Brain microvascular endothelial cell (primary cell): ENCODE measurements around the gene ENC1.
"Not testable (repeated sequence)": the region's sequence is repeated elsewhere in the genome, so short reads cannot be mapped to it uniquely, and the experiment has no call there.

Experiments used
- DNase-seq: peaks from one replicate; pipeline ENCODE4 v3.0.0-alpha.2; 2020
- H3K27ac ChIP-seq: fragments of 250-450 bp; sonication (Bioruptor Pico); 2 replicates; pipeline ENCODE4 v1.5.1; 2020; ENCODE audit warnings: mild to moderate bottlenecking, moderate library complexity
- H3K27me3 ChIP-seq: fragments of 250-450 bp; sonication (Bioruptor Pico); replicated peaks from 2 replicates; pipeline ENCODE4 v1.5.1; 2020; ENCODE audit warnings: mild to moderate bottlenecking
- H3K36me3 ChIP-seq: fragments of 250-450 bp; sonication (Bioruptor Pico); replicated peaks from 2 replicates; pipeline ENCODE4 v1.5.1; 2020; ENCODE audit warnings: mild to moderate bottlenecking
- H3K4me3 ChIP-seq: 2 replicates; pipeline ENCODE4 v1.5.1; 2011; ENCODE audit warnings: low read depth, mild to moderate bottlenecking, control low read depth, low read length, moderate library complexity
- CTCF ChIP-seq: IDR thresholded peaks from 2 replicates; pipeline ENCODE4 v1.5.1; 2011; ENCODE audit warnings: low read depth, mild to moderate bottlenecking, moderate library complexity, low read length, control low read depth, inconsistent platforms; ENCODE audit errors: missing control alignments
- in situ Hi-C: cut with HindIII; loops from 2 replicates; pipeline ENCODE4 v1.10.0; 2017; ENCODE audit warnings: low sequenced_read_pairs, low pct_ligation_motif_present

ENC1 gene

GRCh38 chr5:74640450-74640953 is at the start of gene ENC1:
ENC1 (minus strand) TSS chr5:74640728; CDS start chr5:74636485, 4,243 bp downstream.
- peak; percentile 58 for TF ChIP-seq CTCF
- in situ Hi-C loops: no loop called here
- peak within 1 kb of the TSS; percentile 77 for H3K27ac ChIP-seq

GRCh38 chr5:74686962-74687751 is 46.6 kb upstream of the ENC1 start:
- no peak for TF ChIP-seq CTCF
- H3K36me3 ChIP-seq: peaks cover 11% of the 10 kb centered on the region
- DNase-seq: no peak
- H3K4me3 ChIP-seq: peak overlapping the region; percentile 9
- in situ Hi-C loops: no loop called here
- no peaks in the 10 kb centered on the region for H3K27me3 ChIP-seq
- H3K27ac ChIP-seq: no peak overlapping the region

More at GRCh38 chr5:74640450-74640953, at the start of gene ENC1:
- H3K36me3 ChIP-seq: peaks cover 27% of the 10 kb centered on the region
- H3K4me3 ChIP-seq: peak within 1 kb of the TSS; percentile 99
- no peaks in the 10 kb centered on the region for H3K27me3 ChIP-seq
- DNase-seq: peak; percentile 86

- no peak for TF ChIP-seq CTCF
- Histone ChIP-seq H3K36me3 (peaks cover 7% of the 10 kb centered on the region), H3K27me3 (no peaks in the 10 kb centered on the region), H3K4me3 (peak overlapping the region; percentile 82), H3K27ac (no peak overlapping the region)
- in situ Hi-C loops: no loop called here
- DNase-seq: no peak
Measured at GRCh38 chr5:74685979-74686631, 45.6 kb upstream of the ENC1 start.

GRCh38 chr5:74684900-74685851 is 44.6 kb upstream of the ENC1 start, which contains the start of gene HEXB:
HEXB (plus strand) TSS chr5:74685233; CDS start chr5:74685261, 28 bp downstream.
- TF ChIP-seq CTCF: no peak
- Histone ChIP-seq H3K27ac (peak within 1 kb of the TSS; percentile 70), H3K4me3 (peak within 1 kb of the TSS; percentile 82), H3K36me3 (peaks cover 4% of the 10 kb centered on the region), H3K27me3 (no peaks in the 10 kb centered on the region)
- in situ Hi-C loops: no loop called here
- DNase-seq: peak; percentile 70

GRCh38 chr5:74679966-74680365 is 39.4 kb upstream of the ENC1 start:
- in situ Hi-C loops: no loop called here
- H3K27ac ChIP-seq: no peak overlapping the region
- H3K27me3 ChIP-seq: no peaks in the 10 kb centered on the region

GRCh38 chr5:74679300-74679699 is 38.8 kb upstream of the ENC1 start:
- in situ Hi-C loops, H3K36me3 ChIP-seq, H3K27ac ChIP-seq: not testable (repeated sequence)

More at GRCh38 chr5:74679966-74680365, 39.4 kb upstream of the ENC1 start:
- H3K4me3 ChIP-seq: no peak overlapping the region
- no peak for DNase-seq
- H3K36me3 ChIP-seq: no peaks in the 10 kb centered on the region
- TF ChIP-seq CTCF: no peak

GRCh38 chr5:74678123-74678522 is 37.6 kb upstream of the ENC1 start:
- H3K27me3 ChIP-seq, H3K36me3 ChIP-seq, H3K4me3 ChIP-seq, DNase-seq, in situ Hi-C loops, H3K27ac ChIP-seq: not testable (repeated sequence)

More at GRCh38 chr5:74679300-74679699, 38.8 kb upstream of the ENC1 start:
- not testable (repeated sequence) for H3K27me3 ChIP-seq, H3K4me3 ChIP-seq, DNase-seq

- H3K27me3 ChIP-seq, H3K36me3 ChIP-seq, DNase-seq, in situ Hi-C loops, H3K4me3 ChIP-seq: not testable (repeated sequence)
- peak overlapping the region; percentile 54 for H3K27ac ChIP-seq
Measured at GRCh38 chr5:74676466-74676865, 35.9 kb upstream of the ENC1 start.
